ENCODE data around the gene ZNF77. TPM values are rescaled to one million over a fixed set of nuclear protein-coding genes. Genes with fewer than 3 reads are reported as not detected.
"Not testable (repeated sequence)": the region's sequence is repeated elsewhere in the genome, so short reads cannot be mapped to it uniquely, and the experiment has no call there.

Gene ZNF77
- total RNA-seq, 1 donor from 2014 or later: 5.8 TPM

GRCh38 chr19:2978772-2979171 lies 34.0 kb upstream of the ZNF77 start:
- no peak overlapping the region for H3K27ac Mint-ChIP-seq
- no peak overlapping the region for H3K4me3 Mint-ChIP-seq
- no peak for DNase-seq
- peaks cover 20% of the 10 kb centered on the region for H3K27me3 Mint-ChIP-seq
- intact Hi-C loops (cut with micrococcal nuclease): no loop called here
- peaks cover 14% of the 10 kb centered on the region for H3K4me1 Mint-ChIP-seq
- no peaks in the 10 kb centered on the region for H3K9me3 Mint-ChIP-seq
- H3K36me3 Mint-ChIP-seq (ENCODE audit: low read depth): no peaks in the 10 kb centered on the region

- no peak overlapping the region for H3K4me3 Mint-ChIP-seq
Measured at GRCh38 chr19:2978166-2978767, 33.5 kb upstream of the ZNF77 start.

GRCh38 chr19:2977746-2978138 lies 33.0 kb upstream of the ZNF77 start:
- DNase-seq: no peak
- Mint-ChIP-seq H3K4me1 (peaks cover 14% of the 10 kb centered on the region), H3K9me3 (no peaks in the 10 kb centered on the region), H3K4me3 (peak overlapping the region; percentile 88), H3K27ac (no peak overlapping the region), H3K36me3 (ENCODE audit: low read depth) (no peaks in the 10 kb centered on the region), H3K27me3 (peaks cover 12% of the 10 kb centered on the region)
- intact Hi-C loops (cut with micrococcal nuclease): loop anchor here (1.0 kb wide), 1 partner anchor 58 kb away; no protein-coding TSS in a partner anchor

More at GRCh38 chr19:2978166-2978767, 33.5 kb upstream of the ZNF77 start:
- Mint-ChIP-seq H3K9me3 (no peaks in the 10 kb centered on the region), H3K4me1 (peaks cover 14% of the 10 kb centered on the region), H3K27ac (no peak overlapping the region), H3K36me3 (ENCODE audit: low read depth) (no peaks in the 10 kb centered on the region), H3K27me3 (peaks cover 16% of the 10 kb centered on the region)
- no peak for DNase-seq
- intact Hi-C loops (cut with micrococcal nuclease): no loop called here

GRCh38 chr19:2977001-2977745 lies 32.4 kb upstream of the ZNF77 start, which contains the start of gene TLE6:
TSS of gene TLE6 (plus strand) at chr19:2977564. CDS start at chr19:2978234, 670 bp downstream.
- Mint-ChIP-seq H3K4me1 (peaks cover 14% of the 10 kb centered on the region), H3K36me3 (ENCODE audit: low read depth) (no peaks in the 10 kb centered on the region), H3K9me3 (no peaks in the 10 kb centered on the region), H3K4me3 (peak within 1 kb of the TSS; percentile 88), H3K27me3 (peaks cover 13% of the 10 kb centered on the region), H3K27ac (peak within 1 kb of the TSS; percentile 87)
- DNase-seq: peak; percentile 97
- intact Hi-C loops (cut with micrococcal nuclease): loop anchor here (1.0 kb wide), 1 partner anchor 58 kb away; no protein-coding TSS in a partner anchor

- Mint-ChIP-seq H3K9me3 (no peaks in the 10 kb centered on the region), H3K27ac (no peak overlapping the region), H3K4me1 (peaks cover 15% of the 10 kb centered on the region), H3K27me3 (peaks cover 9% of the 10 kb centered on the region), H3K4me3 (peak overlapping the region; percentile 88), H3K36me3 (ENCODE audit: low read depth) (no peaks in the 10 kb centered on the region)
- no peak for DNase-seq
- intact Hi-C loops (cut with micrococcal nuclease): no loop called here
Measured at GRCh38 chr19:2976609-2977000, 31.8 kb upstream of the ZNF77 start.

GRCh38 chr19:2974342-2975041 lies 29.7 kb upstream of the ZNF77 start:
- Mint-ChIP-seq H3K27ac (no peak overlapping the region), H3K4me3 (peak overlapping the region; percentile 28), H3K9me3 (no peaks in the 10 kb centered on the region), H3K36me3 (ENCODE audit: low read depth) (no peaks in the 10 kb centered on the region), H3K4me1 (peaks cover 15% of the 10 kb centered on the region), H3K27me3 (peaks cover 8% of the 10 kb centered on the region)
- intact Hi-C loops (cut with micrococcal nuclease): no loop called here
- peak; percentile 61 for DNase-seq

GRCh38 chr19:2973229-2973628 lies 28.5 kb upstream of the ZNF77 start:
- H3K27ac Mint-ChIP-seq: no peak overlapping the region
- no peak for DNase-seq
- H3K36me3 Mint-ChIP-seq (ENCODE audit: low read depth): no peaks in the 10 kb centered on the region
- H3K4me1 Mint-ChIP-seq: peaks cover 15% of the 10 kb centered on the region
- H3K4me3 Mint-ChIP-seq: no peak overlapping the region
- intact Hi-C loops (cut with micrococcal nuclease): no loop called here
- peaks cover 8% of the 10 kb centered on the region for H3K27me3 Mint-ChIP-seq
- H3K9me3 Mint-ChIP-seq: no peaks in the 10 kb centered on the region

GRCh38 chr19:2970201-2970835 lies 25.5 kb upstream of the ZNF77 start:
- intact Hi-C loops (cut with micrococcal nuclease): no loop called here
- Mint-ChIP-seq H3K4me3 (no peak overlapping the region), H3K27ac (no peak overlapping the region), H3K27me3 (peaks cover 8% of the 10 kb centered on the region), H3K36me3 (ENCODE audit: low read depth) (no peaks in the 10 kb centered on the region), H3K4me1 (peaks cover 7% of the 10 kb centered on the region), H3K9me3 (no peaks in the 10 kb centered on the region)
- DNase-seq: no peak

GRCh38 chr19:2969104-2969504 lies 24.3 kb upstream of the ZNF77 start:
- H3K36me3 Mint-ChIP-seq (ENCODE audit: low read depth): no peaks in the 10 kb centered on the region

GRCh38 chr19:2967972-2968371 lies 23.2 kb upstream of the ZNF77 start:
- no peak overlapping the region for H3K4me3 Mint-ChIP-seq
- H3K9me3 Mint-ChIP-seq: no peaks in the 10 kb centered on the region
- H3K27me3 Mint-ChIP-seq: peaks cover 1% of the 10 kb centered on the region
- DNase-seq: no peak
- no peak overlapping the region for H3K27ac Mint-ChIP-seq
- peaks cover 1% of the 10 kb centered on the region for H3K4me1 Mint-ChIP-seq
- H3K36me3 Mint-ChIP-seq (ENCODE audit: low read depth): no peaks in the 10 kb centered on the region
- intact Hi-C loops (cut with micrococcal nuclease): no loop called here

More at GRCh38 chr19:2969104-2969504, 24.3 kb upstream of the ZNF77 start:
- Mint-ChIP-seq H3K9me3 (no peaks in the 10 kb centered on the region), H3K4me1 (peaks cover 1% of the 10 kb centered on the region), H3K4me3 (no peak overlapping the region), H3K27ac (no peak overlapping the region), H3K27me3 (peaks cover 1% of the 10 kb centered on the region)
- no peak for DNase-seq
- intact Hi-C loops (cut with micrococcal nuclease): no loop called here

- Mint-ChIP-seq H3K9me3 (no peaks in the 10 kb centered on the region), H3K4me1 (peaks cover 4% of the 10 kb centered on the region), H3K27me3 (no peaks in the 10 kb centered on the region), H3K27ac (no peak overlapping the region), H3K36me3 (ENCODE audit: low read depth) (no peaks in the 10 kb centered on the region), H3K4me3 (no peak overlapping the region)
- intact Hi-C loops (cut with micrococcal nuclease): no loop called here
- no peak for DNase-seq
Measured at GRCh38 chr19:2964874-2965273, 20.1 kb upstream of the ZNF77 start.

- intact Hi-C loops (cut with micrococcal nuclease); H3K27ac Mint-ChIP-seq; H3K4me1 Mint-ChIP-seq; DNase-seq; H3K36me3 Mint-ChIP-seq (ENCODE audit: low read depth); H3K9me3 Mint-ChIP-seq; H3K4me3 Mint-ChIP-seq; H3K27me3 Mint-ChIP-seq: not testable (repeated sequence)
Measured at GRCh38 chr19:2963631-2964030, 18.9 kb upstream of the ZNF77 start.

GRCh38 chr19:2963122-2963521 lies 18.4 kb upstream of the ZNF77 start:
- no peak for DNase-seq
- H3K9me3 Mint-ChIP-seq: no peaks in the 10 kb centered on the region
- H3K4me1 Mint-ChIP-seq: peaks cover 4% of the 10 kb centered on the region
- no peak overlapping the region for H3K4me3 Mint-ChIP-seq
- no peaks in the 10 kb centered on the region for H3K36me3 Mint-ChIP-seq (ENCODE audit: low read depth)
- intact Hi-C loops (cut with micrococcal nuclease): no loop called here
- H3K27me3 Mint-ChIP-seq: no peaks in the 10 kb centered on the region
- no peak overlapping the region for H3K27ac Mint-ChIP-seq

All from activated CD4-positive, alpha-beta T cell treated with anti-CD3 and anti-CD28 coated beads, Interleukin-2, amount 10 ng/mL, durations not matched to agents 24 days and 14 days (primary cell).